Caco-2 (cell line): ENCODE measurements around the gene TULP3. TPM values are rescaled to one million over a fixed set of nuclear protein-coding genes. Genes with fewer than 3 reads are reported as not detected.

Experiments used
- BruUV-seq: library from RNA; stranded (reverse); fragments of 400-500 nt; replicated peaks from 2 replicates; lab custom pipeline; 2021; lab: Mats Ljungman, UMichigan
- CTCF ChIA-PET: fragments of 300-600 bp; sonication (Branson Sonifier 250); formaldehyde crosslinking; loops from one replicate; lab custom pipeline; 2022; ENCODE audit warnings: antibody characterized with exemption; lab: Charles Lee
- POLR2A ChIA-PET: fragments of 300-600 bp; sonication (Branson Sonifier 250); formaldehyde crosslinking; loops from one replicate; lab custom pipeline; 2022; ENCODE audit warnings: antibody characterized with exemption; lab: Charles Lee
- DNase-seq, 2 experiments: peaks; one replicate each; pipeline versions ENCODE4 v3.0.0 to v3.0.0-alpha.2; 2020 to 2022
- H3K27me3 ChIP-seq: replicated peaks from 2 replicates; pipeline ENCODE4 v1.6.0; 2011; ENCODE audit warnings: low read length; ENCODE audit not compliant: control insufficient read depth, insufficient read depth
- H3K36me3 ChIP-seq: 2 replicates; pipeline ENCODE4 v1.5.1; 2011; ENCODE audit warnings: low read length; ENCODE audit not compliant: control insufficient read depth, insufficient read depth
- H3K4me1 ChIP-seq: fragments of 250-450 bp; sonication (Bioruptor Pico); 2 replicates; pipeline ENCODE4 v1.5.1; 2020; ENCODE audit warnings: mild to moderate bottlenecking
- H3K4me3 ChIP-seq: 2 replicates; pipeline ENCODE4 v1.5.1; 2011; ENCODE audit warnings: low read depth, mild to moderate bottlenecking, control low read depth, low read length
- H3K9me3 ChIP-seq: fragments of 250-450 bp; sonication (Bioruptor Pico); 2 replicates; pipeline ENCODE4 v1.5.1; 2020; ENCODE audit warnings: mild to moderate bottlenecking, moderate library complexity
- H3K27ac Mint-ChIP-seq: one replicate; pipeline ENCODE4 v1.8.0; 2022; ENCODE audit warnings: mixed read lengths; ENCODE audit not compliant: unreplicated experiment
- H3K27me3 Mint-ChIP-seq: one replicate; pipeline ENCODE4 v1.8.0; 2022; ENCODE audit warnings: mixed read lengths; ENCODE audit not compliant: insufficient read depth, unreplicated experiment
- H3K36me3 Mint-ChIP-seq: one replicate; pipeline ENCODE4 v1.8.0; 2022; ENCODE audit warnings: mild to moderate bottlenecking, mixed read lengths; ENCODE audit not compliant: insufficient read depth, unreplicated experiment
- H3K4me1 Mint-ChIP-seq: one replicate; pipeline ENCODE4 v1.8.0; 2022; ENCODE audit warnings: low read depth, mixed read lengths; ENCODE audit not compliant: unreplicated experiment
- H3K4me3 Mint-ChIP-seq: one replicate; pipeline ENCODE4 v1.8.0; 2022; ENCODE audit warnings: mild to moderate bottlenecking, moderate library complexity, mixed read lengths; ENCODE audit not compliant: unreplicated experiment
- H3K9me3 Mint-ChIP-seq: one replicate; pipeline ENCODE4 v1.8.0; 2022; ENCODE audit warnings: mixed read lengths; ENCODE audit not compliant: unreplicated experiment
- intact Hi-C: fragments of 100-400 bp; cut with micrococcal nuclease; formaldehyde crosslinking; loops from one replicate; pipeline ENCODE4 v1.10.0; 2022; ENCODE audit not compliant: unreplicated experiment
- total RNA-seq: library from RNA; stranded (reverse); gene quantifications from 2 replicates; pipeline ENCODE4 v1.2.3, GENCODE V29; 2022
- TF ChIP-seq, protein P1 (sequence below), 2 experiments: fragments of 200-600 bp in 1 of 2; IDR thresholded peaks; 1 replicate in 1 of 2; 2 replicates in 1 of 2; pipeline versions ENCODE4 v1.5.1 to v1.8.0; 2011 to 2022; ENCODE audit warnings: antibody characterized with exemption in 1 of 2, control low read depth in 1 of 2, inconsistent platforms in 1 of 2, low read depth in 1 of 2, low read length in 1 of 2, mild to moderate bottlenecking in 1 of 2, moderate library complexity in 1 of 2; ENCODE audit not compliant: insufficient read depth in 1 of 2, severe bottlenecking in 1 of 2, unreplicated experiment in 1 of 2

Gene TULP3
- total RNA-seq, 1 experiment from 2014 or later = 31.0 TPM

DNA sequence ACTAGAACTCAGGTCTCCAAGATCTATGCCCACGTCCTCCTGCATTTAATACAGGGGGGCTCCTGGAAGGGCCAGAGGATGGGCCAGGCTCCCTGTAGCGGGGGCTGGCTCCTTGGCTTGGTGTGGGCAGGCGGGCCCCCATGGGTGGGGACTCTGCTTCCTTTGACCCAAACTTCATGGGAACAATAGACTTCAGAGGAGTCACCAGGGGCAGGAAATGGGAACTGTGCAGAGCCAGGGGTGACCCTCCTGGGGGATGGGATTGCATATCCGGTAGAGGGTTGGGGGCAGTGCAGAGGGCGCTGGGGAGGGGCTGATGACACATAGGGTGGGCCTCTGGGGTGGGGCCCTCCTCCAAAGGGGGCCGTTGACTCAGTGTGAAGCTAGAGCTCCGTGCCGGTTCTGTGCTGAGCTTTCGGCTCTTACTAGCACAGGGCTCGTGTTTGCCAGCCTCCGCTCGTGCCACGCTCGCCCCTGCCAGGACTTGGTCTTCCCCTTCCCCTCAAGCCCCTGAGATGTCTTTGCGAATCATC is 73.1 kb downstream of the TULP3 start:
- ChIA-PET CTCF (interaction anchor here (0.7 to 0.8 kb wide), 2 partner anchors 19 to 336 kb away, joined by 4 to 6 read pairs; no protein-coding TSS in a partner anchor), POLR2A (no interaction called here)
- Mint-ChIP-seq H3K27ac (peak overlapping the region; percentile 47), H3K4me1 (peaks cover 25% of the 10 kb centered on the region), H3K9me3 (no peaks in the 10 kb centered on the region), H3K27me3 (no peaks in the 10 kb centered on the region), H3K36me3 (peaks cover 77% of the 10 kb centered on the region), H3K4me3 (no peak overlapping the region)
- Histone ChIP-seq H3K36me3 (no peaks in the 10 kb centered on the region), H3K27me3 (no peaks in the 10 kb centered on the region), H3K4me1 (peaks cover 27% of the 10 kb centered on the region), H3K9me3 (no peaks in the 10 kb centered on the region), H3K4me3 (no peak overlapping the region)
- BruUV-seq = no TSS peak
- no peak for DNase-seq
- intact Hi-C loops = loop anchor here (5.0 kb wide), 1 partner anchor 68 kb away; no protein-coding TSS in a partner anchor
- TF ChIP-seq, protein P1, sequence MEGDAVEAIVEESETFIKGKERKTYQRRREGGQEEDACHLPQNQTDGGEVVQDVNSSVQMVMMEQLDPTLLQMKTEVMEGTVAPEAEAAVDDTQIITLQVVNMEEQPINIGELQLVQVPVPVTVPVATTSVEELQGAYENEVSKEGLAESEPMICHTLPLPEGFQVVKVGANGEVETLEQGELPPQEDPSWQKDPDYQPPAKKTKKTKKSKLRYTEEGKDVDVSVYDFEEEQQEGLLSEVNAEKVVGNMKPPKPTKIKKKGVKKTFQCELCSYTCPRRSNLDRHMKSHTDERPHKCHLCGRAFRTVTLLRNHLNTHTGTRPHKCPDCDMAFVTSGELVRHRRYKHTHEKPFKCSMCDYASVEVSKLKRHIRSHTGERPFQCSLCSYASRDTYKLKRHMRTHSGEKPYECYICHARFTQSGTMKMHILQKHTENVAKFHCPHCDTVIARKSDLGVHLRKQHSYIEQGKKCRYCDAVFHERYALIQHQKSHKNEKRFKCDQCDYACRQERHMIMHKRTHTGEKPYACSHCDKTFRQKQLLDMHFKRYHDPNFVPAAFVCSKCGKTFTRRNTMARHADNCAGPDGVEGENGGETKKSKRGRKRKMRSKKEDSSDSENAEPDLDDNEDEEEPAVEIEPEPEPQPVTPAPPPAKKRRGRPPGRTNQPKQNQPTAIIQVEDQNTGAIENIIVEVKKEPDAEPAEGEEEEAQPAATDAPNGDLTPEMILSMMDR (IDR thresholded peaks at IDR 0.05; ENCODE audit: insufficient read depth in 1 of 2, low read depth in 1 of 2, low read length in 1 of 2, severe bottlenecking in 1 of 2, unreplicated experiment in 1 of 2) = no peak

DNA sequence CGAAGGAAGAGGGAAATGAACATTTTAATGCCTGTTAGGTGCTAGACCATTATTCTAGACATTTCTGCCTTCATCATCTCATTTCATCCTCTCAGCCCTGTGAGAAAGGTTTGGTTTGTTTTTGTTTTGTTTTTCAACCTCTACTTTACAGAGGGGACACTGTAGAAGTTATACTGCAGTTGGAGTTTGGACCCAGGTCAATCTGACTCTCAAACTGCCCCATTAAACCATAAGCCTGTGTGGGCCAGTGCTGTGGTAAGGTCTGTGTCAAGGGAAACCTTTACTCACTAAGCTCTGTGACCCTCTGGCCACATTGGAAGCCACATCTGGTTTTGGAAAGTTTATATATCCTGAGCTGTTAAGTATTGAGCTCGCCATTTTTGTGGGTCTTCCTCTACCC is 77.0 kb downstream of the TULP3 start:
- TSS peak; percentile 0 for BruUV-seq
- Mint-ChIP-seq H3K4me3 (no peak overlapping the region), H3K36me3 (peaks cover 85% of the 10 kb centered on the region), H3K9me3 (no peaks in the 10 kb centered on the region), H3K4me1 (peaks cover 26% of the 10 kb centered on the region), H3K27me3 (no peaks in the 10 kb centered on the region), H3K27ac (no peak overlapping the region)
- no peaks in the 10 kb centered on the region for H3K36me3 ChIP-seq
- ChIA-PET CTCF (no interaction called here), POLR2A (interaction anchor here (0.6 kb wide), 2 partner anchors 66 to 83 kb away, joined by 3 to 4 read pairs; no protein-coding TSS in a partner anchor)
- no peak overlapping the region for H3K4me3 ChIP-seq
- TF ChIP-seq, protein P1 (IDR thresholded peaks at IDR 0.05; ENCODE audit: insufficient read depth in 1 of 2, low read depth in 1 of 2, low read length in 1 of 2, severe bottlenecking in 1 of 2, unreplicated experiment in 1 of 2) = no peak
- no peaks in the 10 kb centered on the region for H3K27me3 ChIP-seq
- H3K4me1 ChIP-seq = peaks cover 16% of the 10 kb centered on the region
- no peaks in the 10 kb centered on the region for H3K9me3 ChIP-seq
- intact Hi-C loops = no loop called here
- DNase-seq = no peak

DNA sequence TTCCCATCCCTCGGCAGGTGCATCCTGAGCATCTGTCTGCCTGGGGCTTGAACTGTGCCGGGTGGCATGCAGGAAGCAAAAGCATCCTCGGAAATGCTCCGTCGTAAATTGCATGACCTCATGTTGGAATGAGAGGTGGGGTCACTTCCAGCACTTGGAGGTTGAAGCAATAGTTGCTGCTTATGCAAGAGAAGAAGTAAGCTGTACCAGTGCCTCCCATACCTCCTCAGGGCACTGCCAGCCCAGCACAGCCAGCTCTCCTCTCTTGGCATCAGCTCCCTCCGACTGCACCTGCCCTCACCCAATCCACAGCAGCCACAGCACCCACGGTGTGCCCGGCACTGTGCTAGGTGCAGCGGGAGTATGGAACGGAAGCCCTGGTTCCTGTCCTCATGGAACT is 80.1 kb downstream of the TULP3 start:
- Histone ChIP-seq H3K27me3 (no peaks in the 10 kb centered on the region), H3K36me3 (no peaks in the 10 kb centered on the region), H3K4me3 (no peak overlapping the region), H3K9me3 (no peaks in the 10 kb centered on the region), H3K4me1 (peaks cover 6% of the 10 kb centered on the region; the same call in 1 of the 2 replicates)
- intact Hi-C loops = no loop called here
- H3K4me3 Mint-ChIP-seq = no peak overlapping the region
- H3K4me1 Mint-ChIP-seq = peaks cover 14% of the 10 kb centered on the region
- TF ChIP-seq, protein P1 (IDR thresholded peaks at IDR 0.05; ENCODE audit: insufficient read depth in 1 of 2, low read depth in 1 of 2, low read length in 1 of 2, severe bottlenecking in 1 of 2, unreplicated experiment in 1 of 2) = no peak
- no peaks in the 10 kb centered on the region for H3K27me3 Mint-ChIP-seq
- ChIA-PET POLR2A (interaction anchor here (0.7 to 0.8 kb wide), 2 partner anchors 11 to 13 kb away, joined by 3 read pairs; no protein-coding TSS in a partner anchor), CTCF (no interaction called here)
- H3K36me3 Mint-ChIP-seq = peaks cover 83% of the 10 kb centered on the region
- no TSS peak for BruUV-seq
- DNase-seq = peak; percentile 51 to 64
- peak overlapping the region; percentile 71 for H3K27ac Mint-ChIP-seq
- H3K9me3 Mint-ChIP-seq = no peaks in the 10 kb centered on the region
